K562 (cell line): ENCODE results near the gene FGF21. TPM values are rescaled to one million over a fixed set of nuclear protein-coding genes. Genes with fewer than 3 reads are reported as not detected.

ENCODE experiments used
- CBFA2T3 ChIP-seq: fragments of 450-650 bp; IDR thresholded peaks from 2 replicates; pipeline ENCODE4 v1.6.1; 2017
- CXXC5 ChIP-seq: fragments of 250-450 bp; sonication (Bioruptor Pico); IDR thresholded peaks from 2 replicates; pipeline ENCODE4 v1.8.0; 2022; ENCODE audit warnings: inconsistent platforms, mild to moderate bottlenecking, moderate library complexity
- ETS2 ChIP-seq: IDR thresholded peaks from 2 replicates; pipeline ENCODE4 v1.6.1; 2016; ENCODE audit warnings: borderline replicate concordance, missing genetic modification characterization, mild to moderate bottlenecking, moderate library complexity, missing compliant biosample characterization; ENCODE audit not compliant: poor library complexity, severe bottlenecking
- FOXA3 ChIP-seq, 2 experiments: fragments of 450-650 bp in 1 of 2; sonication (generic) in 1 of 2; formaldehyde crosslinking; IDR thresholded peaks in 1 of 2; conservative IDR thresholded peaks in 1 of 2; 2 replicates each; pipeline versions ENCODE4 v1.4.0 to v1.8.0; 2020 to 2022; ENCODE audit warnings: mild to moderate bottlenecking in 2 of 2, missing genetic modification reagents in 1 of 2
- MBD2 ChIP-seq: sonication (generic); IDR thresholded peaks from 2 replicates; pipeline ENCODE4 v1.6.1; 2016; ENCODE audit warnings: low read depth, borderline replicate concordance
- POLR2B ChIP-seq: fragments of 450-650 bp; IDR thresholded peaks from 2 replicates; pipeline ENCODE4 v1.6.1; 2018; ENCODE audit warnings: low read depth; ENCODE audit not compliant: partially characterized antibody
- RBBP5 ChIP-seq: fragments of 200-600 bp; sonication (generic); IDR thresholded peaks from 2 replicates; pipeline ENCODE4 v1.6.1; 2012; ENCODE audit warnings: borderline replicate concordance, mild to moderate bottlenecking, low read length, control low read depth, inconsistent platforms; ENCODE audit not compliant: insufficient read depth, poor library complexity, severe bottlenecking
- SIN3A ChIP-seq, 2 experiments: fragments of 150-350 bp in 1 of 2; IDR thresholded peaks; 2 replicates each; pipeline ENCODE4 v1.6.1; 2011 to 2016; ENCODE audit warnings: borderline replicate concordance in 2 of 2, low read depth in 2 of 2, low read length in 2 of 2, mild to moderate bottlenecking in 2 of 2, moderate library complexity in 2 of 2; ENCODE audit not compliant: control insufficient read depth in 1 of 2
- SMARCA5 ChIP-seq: fragments of 450-650 bp; IDR thresholded peaks from 2 replicates; pipeline ENCODE4 v1.6.1; 2016
- STAT5B ChIP-seq: fragments of 250-450 bp; sonication (Bioruptor Pico); IDR thresholded peaks from 2 replicates; pipeline ENCODE4 v1.8.0; 2021; ENCODE audit warnings: mild to moderate bottlenecking, inconsistent platforms
- TEAD2 ChIP-seq: fragments of 450-650 bp; IDR thresholded peaks from 2 replicates; pipeline ENCODE4 v1.6.1; 2016; ENCODE audit warnings: missing genetic modification characterization, control low read depth, missing compliant biosample characterization
- XRCC5 ChIP-seq: fragments of 200-400 bp; formaldehyde crosslinking; IDR thresholded peaks from 2 replicates; pipeline ENCODE4 v1.6.1; 2017; ENCODE audit warnings: low read depth, mild to moderate bottlenecking, low read length
- ZNF133 ChIP-seq: fragments of 250-450 bp; sonication (Bioruptor Pico); IDR thresholded peaks from 2 replicates; pipeline ENCODE4 v1.4.0; 2020; ENCODE audit warnings: mild to moderate bottlenecking
- polyA plus RNA-seq, 8 experiments: library from polyadenylated mRNA; depleted of rRNA in 4 of 8; stranded (reverse) in 5 of 8; unstranded in 3 of 8; fragments of >200 nt; fragmentation: Nextera tagmentation in 2 of 8; fragmentation: Illumina TruSeq in 1 of 8; extraction: Ambion mirVana in 2 of 8; extraction: Trizol in 1 of 8; gene quantifications; 2 replicates each; pipeline versions ENCODE4 v1.2.1 to v1.2.3, GENCODE V29; 2011 to 2014; ENCODE audit warnings: inconsistent platforms in 1 of 8, missing spikeins in 1 of 8
- total RNA-seq, 7 experiments: library from RNA; depleted of rRNA in 6 of 7; stranded (reverse); fragments of >200 nt in 6 of 7; fragmentation: Illumina TruSeq in 2 of 7; extraction: Trizol in 2 of 7; gene quantifications; 2 replicates each; pipeline versions ENCODE4 v1.2.1 to v1.2.3, GENCODE V29; 2011 to 2021; ENCODE audit warnings: low replicate concordance in 1 of 7
- TF ChIP-seq, protein P1 (sequence below): fragments of 250-450 bp; sonication (Bioruptor Pico); IDR thresholded peaks from 2 replicates; pipeline ENCODE4 v1.5.0; 2022; ENCODE audit warnings: mild to moderate bottlenecking
- TF ChIP-seq, protein P2 (sequence below): sonication (generic); formaldehyde crosslinking; IDR thresholded peaks from 2 replicates; pipeline ENCODE4 v1.8.0; 2022; ENCODE audit warnings: missing genetic modification reagents, mild to moderate bottlenecking, borderline replicate concordance
- TF ChIP-seq, protein P3 (sequence below): fragments of 150-350 bp; conservative IDR thresholded peaks from 2 replicates; pipeline ENCODE4 v1.6.1; 2014; ENCODE audit warnings: low read length
- TF ChIP-seq, protein P4 (sequence below): fragments of 450-650 bp; IDR thresholded peaks from 2 replicates; pipeline ENCODE4 v1.6.1; 2016; ENCODE audit warnings: antibody characterized with exemption

The FGF21 gene
- total and polyA plus RNA-seq, 9 of the 15 experiments (the other 6 are each of a cell fraction or from before 2014, with no cell fraction given), result 0.04 to 0.77 (median 0.09) TPM; not detected in 6

DNA sequence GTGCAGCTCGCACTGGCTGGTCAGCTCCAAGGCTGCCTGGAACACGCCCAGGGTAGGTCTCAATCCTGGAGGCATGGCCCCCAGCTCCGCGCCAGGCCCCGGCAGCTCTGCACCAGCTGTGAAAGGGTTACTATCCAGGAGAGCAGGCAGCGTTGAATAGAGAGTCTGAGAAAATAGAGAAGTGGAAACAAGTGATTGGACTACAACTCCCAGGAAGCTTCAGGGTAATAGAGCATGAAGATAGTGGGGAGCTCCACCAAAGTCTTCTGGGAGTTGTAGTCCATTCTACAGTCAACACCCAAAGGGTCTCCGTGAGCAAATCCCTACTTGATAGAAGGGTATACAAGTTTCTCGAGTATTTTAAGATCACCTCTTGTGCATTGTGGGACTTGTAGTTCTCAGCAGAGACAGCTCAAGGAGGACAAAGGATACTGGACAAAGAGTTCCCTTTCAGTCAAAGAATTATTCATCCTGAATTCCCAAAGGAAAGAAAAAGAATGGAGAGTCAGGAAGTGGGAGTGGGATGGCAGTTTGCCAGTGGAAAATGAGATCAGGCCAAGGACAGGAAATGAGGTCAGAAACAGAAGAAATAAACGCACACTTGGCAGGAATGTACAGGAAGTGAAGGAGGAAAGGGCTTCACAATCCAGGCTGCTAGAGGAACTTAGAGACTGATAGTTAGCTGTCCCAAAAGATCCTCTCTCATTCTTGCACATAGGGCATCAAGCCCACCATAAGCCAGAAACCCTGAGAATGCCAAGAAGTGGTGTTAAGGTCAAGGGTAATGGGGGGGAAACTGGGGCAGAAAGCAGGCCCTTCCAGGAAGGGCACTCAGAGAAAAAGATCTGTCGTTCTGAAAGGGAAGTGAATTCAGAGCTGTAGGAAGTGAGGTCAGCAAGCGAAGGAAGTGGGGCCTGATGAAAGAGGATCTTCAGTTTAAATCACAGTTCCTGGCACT, 30.2 kb upstream of the FGF21 start (continued):
- TF ChIP-seq, protein P1, sequence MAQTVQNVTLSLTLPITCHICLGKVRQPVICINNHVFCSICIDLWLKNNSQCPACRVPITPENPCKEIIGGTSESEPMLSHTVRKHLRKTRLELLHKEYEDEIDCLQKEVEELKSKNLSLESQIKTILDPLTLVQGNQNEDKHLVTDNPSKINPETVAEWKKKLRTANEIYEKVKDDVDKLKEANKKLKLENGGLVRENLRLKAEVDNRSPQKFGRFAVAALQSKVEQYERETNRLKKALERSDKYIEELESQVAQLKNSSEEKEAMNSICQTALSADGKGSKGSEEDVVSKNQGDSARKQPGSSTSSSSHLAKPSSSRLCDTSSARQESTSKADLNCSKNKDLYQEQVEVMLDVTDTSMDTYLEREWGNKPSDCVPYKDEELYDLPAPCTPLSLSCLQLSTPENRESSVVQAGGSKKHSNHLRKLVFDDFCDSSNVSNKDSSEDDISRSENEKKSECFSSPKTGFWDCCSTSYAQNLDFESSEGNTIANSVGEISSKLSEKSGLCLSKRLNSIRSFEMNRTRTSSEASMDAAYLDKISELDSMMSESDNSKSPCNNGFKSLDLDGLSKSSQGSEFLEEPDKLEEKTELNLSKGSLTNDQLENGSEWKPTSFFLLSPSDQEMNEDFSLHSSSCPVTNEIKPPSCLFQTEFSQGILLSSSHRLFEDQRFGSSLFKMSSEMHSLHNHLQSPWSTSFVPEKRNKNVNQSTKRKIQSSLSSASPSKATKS (CRISPR knock-in tag), result no peak
- TF ChIP-seq TEAD2 (no peak), SIN3A (IDR thresholded peaks at IDR 0.05; ENCODE audit: borderline replicate concordance in 2 of 2, control insufficient read depth in 1 of 2, low read depth in 2 of 2, low read length in 2 of 2) (no peak), MBD2 (no peak; the same call in 1 of the 2 replicates), STAT5B (CRISPR knock-in tag) (no peak), FOXA3 (CRISPR knock-in tag; conservative IDR thresholded peaks at IDR 0.05 in 1 of 2, IDR thresholded peaks at IDR 0.05 in 1 of 2) (no peak), SMARCA5 (no peak), XRCC5 (no peak), ZNF133 (CRISPR knock-in tag) (no peak), CXXC5 (CRISPR knock-in tag) (0 out of 2 replicates have a peak, but pooled peaks have one; percentile 19), RBBP5 (no peak), CBFA2T3 (no peak), POLR2B (peak; percentile 32), ETS2 (tag) (no peak)
- TF ChIP-seq, protein P2, sequence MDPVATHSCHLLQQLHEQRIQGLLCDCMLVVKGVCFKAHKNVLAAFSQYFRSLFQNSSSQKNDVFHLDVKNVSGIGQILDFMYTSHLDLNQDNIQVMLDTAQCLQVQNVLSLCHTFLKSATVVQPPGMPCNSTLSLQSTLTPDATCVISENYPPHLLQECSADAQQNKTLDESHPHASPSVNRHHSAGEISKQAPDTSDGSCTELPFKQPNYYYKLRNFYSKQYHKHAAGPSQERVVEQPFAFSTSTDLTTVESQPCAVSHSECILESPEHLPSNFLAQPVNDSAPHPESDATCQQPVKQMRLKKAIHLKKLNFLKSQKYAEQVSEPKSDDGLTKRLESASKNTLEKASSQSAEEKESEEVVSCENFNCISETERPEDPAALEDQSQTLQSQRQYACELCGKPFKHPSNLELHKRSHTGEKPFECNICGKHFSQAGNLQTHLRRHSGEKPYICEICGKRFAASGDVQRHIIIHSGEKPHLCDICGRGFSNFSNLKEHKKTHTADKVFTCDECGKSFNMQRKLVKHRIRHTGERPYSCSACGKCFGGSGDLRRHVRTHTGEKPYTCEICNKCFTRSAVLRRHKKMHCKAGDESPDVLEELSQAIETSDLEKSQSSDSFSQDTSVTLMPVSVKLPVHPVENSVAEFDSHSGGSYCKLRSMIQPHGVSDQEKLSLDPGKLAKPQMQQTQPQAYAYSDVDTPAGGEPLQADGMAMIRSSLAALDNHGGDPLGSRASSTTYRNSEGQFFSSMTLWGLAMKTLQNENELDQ (CRISPR knock-in tag), result no peak
- TF ChIP-seq, protein P3, sequence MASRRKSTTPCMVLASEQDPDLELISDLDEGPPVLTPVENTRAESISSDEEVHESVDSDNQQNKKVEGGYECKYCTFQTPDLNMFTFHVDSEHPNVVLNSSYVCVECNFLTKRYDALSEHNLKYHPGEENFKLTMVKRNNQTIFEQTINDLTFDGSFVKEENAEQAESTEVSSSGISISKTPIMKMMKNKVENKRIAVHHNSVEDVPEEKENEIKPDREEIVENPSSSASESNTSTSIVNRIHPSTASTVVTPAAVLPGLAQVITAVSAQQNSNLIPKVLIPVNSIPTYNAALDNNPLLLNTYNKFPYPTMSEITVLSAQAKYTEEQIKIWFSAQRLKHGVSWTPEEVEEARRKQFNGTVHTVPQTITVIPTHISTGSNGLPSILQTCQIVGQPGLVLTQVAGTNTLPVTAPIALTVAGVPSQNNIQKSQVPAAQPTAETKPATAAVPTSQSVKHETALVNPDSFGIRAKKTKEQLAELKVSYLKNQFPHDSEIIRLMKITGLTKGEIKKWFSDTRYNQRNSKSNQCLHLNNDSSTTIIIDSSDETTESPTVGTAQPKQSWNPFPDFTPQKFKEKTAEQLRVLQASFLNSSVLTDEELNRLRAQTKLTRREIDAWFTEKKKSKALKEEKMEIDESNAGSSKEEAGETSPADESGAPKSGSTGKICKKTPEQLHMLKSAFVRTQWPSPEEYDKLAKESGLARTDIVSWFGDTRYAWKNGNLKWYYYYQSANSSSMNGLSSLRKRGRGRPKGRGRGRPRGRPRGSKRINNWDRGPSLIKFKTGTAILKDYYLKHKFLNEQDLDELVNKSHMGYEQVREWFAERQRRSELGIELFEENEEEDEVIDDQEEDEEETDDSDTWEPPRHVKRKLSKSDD, result no peak
- TF ChIP-seq, protein P4, sequence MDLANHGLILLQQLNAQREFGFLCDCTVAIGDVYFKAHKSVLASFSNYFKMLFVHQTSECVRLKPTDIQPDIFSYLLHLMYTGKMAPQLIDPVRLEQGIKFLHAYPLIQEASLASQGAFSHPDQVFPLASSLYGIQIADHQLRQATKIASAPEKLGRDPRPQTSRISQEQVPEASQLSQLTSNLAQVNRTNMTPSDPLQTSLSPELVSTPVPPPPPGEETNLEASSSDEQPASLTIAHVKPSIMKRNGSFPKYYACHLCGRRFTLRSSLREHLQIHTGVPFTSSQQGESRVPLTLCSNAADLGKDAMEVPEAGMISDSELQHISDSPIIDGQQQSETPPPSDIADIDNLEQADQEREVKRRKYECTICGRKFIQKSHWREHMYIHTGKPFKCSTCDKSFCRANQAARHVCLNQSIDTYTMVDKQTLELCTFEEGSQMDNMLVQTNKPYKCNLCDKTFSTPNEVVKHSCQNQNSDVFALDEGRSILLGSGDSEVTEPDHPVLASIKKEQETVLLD, result peak; percentile 27; the same call in 1 of the 2 replicates
